ENCODE measurements around the gene CLDN9.

CLDN9 gene

DNA sequence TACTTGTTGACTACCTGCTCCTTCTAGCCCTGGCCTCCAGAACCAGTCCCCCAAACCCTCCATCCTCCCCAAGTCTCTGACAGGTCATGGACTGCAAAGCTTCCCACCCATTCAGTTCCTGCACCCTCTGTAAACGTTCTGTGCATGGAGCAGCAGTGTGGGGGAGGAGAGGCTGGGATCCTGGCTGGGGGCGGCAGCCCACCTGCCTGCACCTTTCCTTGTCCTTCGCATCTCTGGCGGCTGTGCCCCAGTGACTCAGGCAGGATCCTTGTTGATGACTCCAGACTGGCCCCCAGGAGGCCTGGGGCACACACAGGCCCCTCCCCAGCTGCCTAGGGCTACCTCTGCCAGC is 30.8 kb upstream of the CLDN9 start:
- peak overlapping the region; percentile 99; the same call in 1 of the 2 replicates for H3K27ac ChIP-seq
- no peak for TF ChIP-seq ZFX (IDR thresholded peaks at IDR 0.05; ENCODE audit: borderline replicate concordance)
- TF ChIP-seq, protein P1, sequence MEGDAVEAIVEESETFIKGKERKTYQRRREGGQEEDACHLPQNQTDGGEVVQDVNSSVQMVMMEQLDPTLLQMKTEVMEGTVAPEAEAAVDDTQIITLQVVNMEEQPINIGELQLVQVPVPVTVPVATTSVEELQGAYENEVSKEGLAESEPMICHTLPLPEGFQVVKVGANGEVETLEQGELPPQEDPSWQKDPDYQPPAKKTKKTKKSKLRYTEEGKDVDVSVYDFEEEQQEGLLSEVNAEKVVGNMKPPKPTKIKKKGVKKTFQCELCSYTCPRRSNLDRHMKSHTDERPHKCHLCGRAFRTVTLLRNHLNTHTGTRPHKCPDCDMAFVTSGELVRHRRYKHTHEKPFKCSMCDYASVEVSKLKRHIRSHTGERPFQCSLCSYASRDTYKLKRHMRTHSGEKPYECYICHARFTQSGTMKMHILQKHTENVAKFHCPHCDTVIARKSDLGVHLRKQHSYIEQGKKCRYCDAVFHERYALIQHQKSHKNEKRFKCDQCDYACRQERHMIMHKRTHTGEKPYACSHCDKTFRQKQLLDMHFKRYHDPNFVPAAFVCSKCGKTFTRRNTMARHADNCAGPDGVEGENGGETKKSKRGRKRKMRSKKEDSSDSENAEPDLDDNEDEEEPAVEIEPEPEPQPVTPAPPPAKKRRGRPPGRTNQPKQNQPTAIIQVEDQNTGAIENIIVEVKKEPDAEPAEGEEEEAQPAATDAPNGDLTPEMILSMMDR (IDR thresholded peaks at IDR 0.05), result no peak

DNA sequence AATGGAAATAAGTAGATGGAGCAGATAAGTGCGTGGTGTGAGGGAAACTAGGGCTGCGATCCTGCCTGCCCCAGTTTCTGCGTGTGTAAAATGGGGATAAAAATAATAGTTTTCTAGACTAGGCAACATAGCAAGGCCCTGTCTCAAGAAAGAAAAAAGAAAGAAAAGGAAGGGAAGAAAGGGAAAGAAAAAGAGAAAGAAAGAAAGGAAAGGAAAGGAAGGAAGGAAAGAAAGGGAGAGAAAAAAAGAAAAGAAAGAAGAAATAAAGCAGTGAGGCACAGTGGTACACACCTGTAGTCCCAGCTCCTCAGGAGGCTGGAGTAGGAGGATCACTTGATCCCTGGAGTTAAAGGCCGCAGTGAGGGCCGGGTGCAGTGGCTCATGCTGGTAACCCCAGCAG is 30.3 kb upstream of the CLDN9 start:
- TF ChIP-seq ZFX (IDR thresholded peaks at IDR 0.05; ENCODE audit: borderline replicate concordance), result no peak
- TF ChIP-seq, protein P1 (IDR thresholded peaks at IDR 0.05), result no peak
- peak overlapping the region; percentile 99; the same call in 1 of the 2 replicates for H3K27ac ChIP-seq

DNA sequence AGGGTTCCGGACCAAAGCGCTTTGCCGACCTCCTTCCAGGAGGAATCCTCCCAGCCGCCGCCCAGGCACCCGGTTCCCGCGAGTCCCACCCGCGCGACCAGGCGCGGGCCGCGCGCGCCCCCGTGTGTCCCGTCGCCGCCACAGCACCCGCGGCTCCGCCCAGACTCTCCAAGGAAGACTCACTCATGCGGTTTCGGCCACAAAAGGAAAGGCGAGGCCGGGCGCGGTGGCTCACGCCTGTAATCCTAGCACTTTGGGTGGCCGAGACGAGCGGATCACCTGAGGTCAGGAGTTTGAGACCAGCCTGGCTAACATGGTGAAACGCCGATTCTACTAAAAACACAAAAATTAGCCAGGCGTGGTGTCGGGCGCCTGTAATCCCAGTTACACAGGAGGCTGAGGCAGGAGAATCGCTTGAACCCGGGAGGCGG is 29.0 kb upstream of the CLDN9 start:
- H3K27ac ChIP-seq, result peak overlapping the region; percentile 41; the same call in 1 of the 2 replicates
- TF ChIP-seq, protein P1 (IDR thresholded peaks at IDR 0.05), result peak; percentile 97
- no peak for TF ChIP-seq ZFX (IDR thresholded peaks at IDR 0.05; ENCODE audit: borderline replicate concordance)

DNA sequence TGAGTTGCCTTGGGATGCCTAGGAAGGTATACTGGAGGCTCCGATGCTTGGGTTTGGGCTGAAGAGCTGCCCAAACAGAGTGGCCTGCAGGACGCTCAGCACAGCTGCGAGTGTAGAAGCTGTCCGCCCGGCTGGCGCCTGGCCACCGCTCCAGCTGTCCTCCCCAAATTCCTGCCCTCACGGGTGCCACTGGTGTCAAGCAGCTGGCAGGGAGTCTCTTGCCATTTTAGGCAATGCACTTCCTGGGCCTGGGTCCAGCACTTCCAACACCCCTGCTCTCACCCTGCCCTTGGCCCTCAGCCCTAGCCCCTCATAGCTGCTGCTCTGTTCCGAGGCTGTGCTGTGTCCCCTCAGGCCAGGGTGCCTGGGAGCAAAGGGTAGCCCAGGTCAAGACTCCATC is 27.3 kb upstream of the CLDN9 start:
- TF ChIP-seq ZFX (IDR thresholded peaks at IDR 0.05; ENCODE audit: borderline replicate concordance), result no peak
- TF ChIP-seq, protein P1 (IDR thresholded peaks at IDR 0.05), result no peak
- H3K27ac ChIP-seq, result no peak overlapping the region

DNA sequence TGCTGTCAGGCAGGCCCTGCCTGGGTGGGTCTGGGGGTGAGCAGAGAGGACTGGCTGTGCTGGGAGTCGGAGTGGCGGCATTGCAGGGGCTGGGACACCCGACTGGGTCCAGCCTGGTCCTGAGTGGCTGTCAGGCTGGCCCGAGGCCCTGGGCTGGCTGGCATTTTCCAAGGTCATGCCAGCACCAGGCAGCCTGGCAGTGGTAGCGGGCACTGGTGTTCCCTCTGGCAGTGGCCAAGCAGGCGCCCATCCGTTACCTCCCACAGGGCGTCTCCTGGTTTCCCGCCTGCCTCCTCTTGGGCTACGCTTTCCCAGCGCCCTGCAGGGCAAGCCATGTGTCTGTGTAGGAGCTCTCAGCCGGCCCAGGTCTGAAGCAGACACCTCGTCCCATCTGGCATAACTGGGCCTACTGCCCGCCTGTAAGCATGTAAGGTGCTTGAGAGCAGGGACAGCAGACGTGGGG is 26.8 kb upstream of the CLDN9 start:
- H3K27ac ChIP-seq, result no peak overlapping the region

DNA sequence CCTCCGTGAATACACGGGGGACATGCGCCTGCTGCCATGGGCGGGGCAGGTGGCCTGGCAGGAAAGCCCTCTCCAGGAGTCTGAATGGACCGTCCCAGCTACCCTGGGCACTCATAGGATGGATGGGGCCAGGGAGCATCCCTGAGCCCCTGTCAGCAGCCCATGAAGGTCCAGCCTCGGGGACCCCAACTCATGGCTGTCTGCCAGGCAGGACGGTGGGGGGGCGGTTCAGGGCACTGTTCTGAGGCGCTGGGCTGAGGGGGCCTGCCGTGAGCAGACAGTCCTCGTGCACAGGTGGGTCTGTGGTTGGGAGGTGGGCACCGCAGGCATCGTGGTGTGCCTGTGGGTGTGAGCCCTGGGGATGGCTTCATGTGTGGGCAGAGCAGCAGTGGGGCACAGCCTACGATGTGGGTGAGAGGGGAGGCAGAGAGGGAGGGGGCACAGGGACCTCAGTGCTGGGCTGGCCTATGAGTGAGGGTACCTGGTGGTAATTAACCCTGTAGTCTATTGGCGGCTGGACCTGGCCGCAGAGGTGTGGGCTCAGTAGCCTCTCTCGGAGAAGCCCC is 26.0 kb upstream of the CLDN9 start:
- no peak overlapping the region for H3K27ac ChIP-seq
- TF ChIP-seq ZFX (IDR thresholded peaks at IDR 0.05; ENCODE audit: borderline replicate concordance), result no peak
- TF ChIP-seq, protein P1 (IDR thresholded peaks at IDR 0.05), result no peak

More for the DNA sequence above, 26.8 kb upstream of the CLDN9 start:
- TF ChIP-seq, protein P1 (IDR thresholded peaks at IDR 0.05), result no peak
- TF ChIP-seq ZFX (IDR thresholded peaks at IDR 0.05; ENCODE audit: borderline replicate concordance), result no peak

DNA sequence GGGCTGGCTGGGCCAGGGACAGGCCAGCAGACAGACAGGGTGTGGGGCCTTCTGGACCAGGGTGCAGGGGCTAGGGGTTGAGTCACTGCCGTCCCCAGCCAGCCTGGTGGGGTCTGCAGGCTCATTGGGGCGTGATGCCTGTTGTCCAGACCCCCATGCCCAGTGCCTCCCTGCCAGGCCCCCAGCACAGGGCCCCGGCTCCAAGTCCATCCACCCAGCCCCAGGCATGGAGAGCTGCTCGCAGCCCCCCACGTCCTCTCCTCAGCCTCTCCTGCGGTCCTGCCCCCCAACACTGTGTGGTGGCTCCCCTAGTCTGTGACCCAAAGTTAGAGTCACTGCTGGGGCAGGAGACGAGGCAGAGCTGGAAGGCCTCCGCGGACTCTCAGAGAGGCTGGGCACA is 25.4 kb upstream of the CLDN9 start:
- no peak for TF ChIP-seq ZFX (IDR thresholded peaks at IDR 0.05; ENCODE audit: borderline replicate concordance)
- TF ChIP-seq, protein P1 (IDR thresholded peaks at IDR 0.05), result no peak
- no peak overlapping the region for H3K27ac ChIP-seq
